Lower leg skin (tissue), 3 donors: Measurements from ENCODE around the gene XYLT1.

Source experiments
- POLR2A ChIP-seq, 2 donors: fragments of 450-650 bp; IDR thresholded peaks; one replicate each; pipeline ENCODE4 v1.6.1; 2016 to 2017; ENCODE audit warnings: antibody characterized with exemption in 2 of 2, mild to moderate bottlenecking in 1 of 2, moderate library complexity in 1 of 2
- TF ChIP-seq, protein P1 (sequence below), 3 donors: fragments of 450-650 bp; IDR thresholded peaks; one replicate each; pipeline ENCODE4 v1.5.1; 2016; ENCODE audit warnings: antibody characterized with exemption in 3 of 3, mild to moderate bottlenecking in 3 of 3, moderate library complexity in 2 of 3

DNA sequence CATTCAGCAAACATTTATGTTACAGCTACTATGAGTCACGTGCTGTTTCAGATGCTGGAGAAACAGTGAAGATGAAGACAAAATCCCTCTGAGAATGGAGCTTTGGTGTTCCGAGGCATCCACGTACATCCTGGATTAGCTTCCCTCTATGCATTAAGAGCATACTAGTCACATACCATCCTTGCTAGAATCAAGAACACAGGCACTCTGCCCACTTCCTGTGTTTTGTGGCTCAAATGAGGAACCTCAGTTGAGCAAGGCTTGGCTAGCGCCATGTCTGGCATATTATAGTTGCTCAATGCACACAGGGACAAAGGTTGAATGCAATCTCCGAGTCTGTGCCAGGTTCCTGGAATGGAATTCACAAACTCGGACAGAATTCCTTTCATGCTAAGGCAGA lies 297.5 kb downstream of the XYLT1 start:
- TF ChIP-seq, protein P1, sequence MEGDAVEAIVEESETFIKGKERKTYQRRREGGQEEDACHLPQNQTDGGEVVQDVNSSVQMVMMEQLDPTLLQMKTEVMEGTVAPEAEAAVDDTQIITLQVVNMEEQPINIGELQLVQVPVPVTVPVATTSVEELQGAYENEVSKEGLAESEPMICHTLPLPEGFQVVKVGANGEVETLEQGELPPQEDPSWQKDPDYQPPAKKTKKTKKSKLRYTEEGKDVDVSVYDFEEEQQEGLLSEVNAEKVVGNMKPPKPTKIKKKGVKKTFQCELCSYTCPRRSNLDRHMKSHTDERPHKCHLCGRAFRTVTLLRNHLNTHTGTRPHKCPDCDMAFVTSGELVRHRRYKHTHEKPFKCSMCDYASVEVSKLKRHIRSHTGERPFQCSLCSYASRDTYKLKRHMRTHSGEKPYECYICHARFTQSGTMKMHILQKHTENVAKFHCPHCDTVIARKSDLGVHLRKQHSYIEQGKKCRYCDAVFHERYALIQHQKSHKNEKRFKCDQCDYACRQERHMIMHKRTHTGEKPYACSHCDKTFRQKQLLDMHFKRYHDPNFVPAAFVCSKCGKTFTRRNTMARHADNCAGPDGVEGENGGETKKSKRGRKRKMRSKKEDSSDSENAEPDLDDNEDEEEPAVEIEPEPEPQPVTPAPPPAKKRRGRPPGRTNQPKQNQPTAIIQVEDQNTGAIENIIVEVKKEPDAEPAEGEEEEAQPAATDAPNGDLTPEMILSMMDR (IDR thresholded peaks at IDR 0.05), result no peak
- no peak for TF ChIP-seq POLR2A (IDR thresholded peaks at IDR 0.05)
